GM19240 (cell line): ENCODE results near the gene LEUTX.

Experiments
- DNase-seq: peaks from one replicate; pipeline ENCODE4 v3.0.0; 2011; ENCODE audit warnings: low spot score; ENCODE audit not compliant: insufficient read length

Gene LEUTX

GRCh38 chr19:39823686-39824085 lies 45.0 kb downstream of the LEUTX start:
- DNase-seq = no peak

GRCh38 chr19:39824143-39825092 lies 45.8 kb downstream of the LEUTX start:
- peak; percentile 98 for DNase-seq

- DNase-seq = no peak
Observed at GRCh38 chr19:39825093-39825463, 46.4 kb downstream of the LEUTX start.

- DNase-seq = no peak
Observed at GRCh38 chr19:39825531-39826076, 47.0 kb downstream of the LEUTX start.

GRCh38 chr19:39826311-39826945 lies 47.8 kb downstream of the LEUTX start:
- DNase-seq = no peak

GRCh38 chr19:39827216-39827615 lies 48.6 kb downstream of the LEUTX start:
- DNase-seq = no peak

- DNase-seq = no peak
Observed at GRCh38 chr19:39828015-39828653, 49.5 kb downstream of the LEUTX start.

GRCh38 chr19:39828654-39829032 lies 50.0 kb downstream of the LEUTX start:
- no peak for DNase-seq

- DNase-seq = no peak
Observed at GRCh38 chr19:39829702-39830275, 51.1 kb downstream of the LEUTX start.

- DNase-seq = no peak
Observed at GRCh38 chr19:39830406-39830805, 51.8 kb downstream of the LEUTX start.

- no peak for DNase-seq
Observed at GRCh38 chr19:39830847-39831246, 52.2 kb downstream of the LEUTX start.

- no peak for DNase-seq
Observed at GRCh38 chr19:39831679-39832078, 53.0 kb downstream of the LEUTX start.

- no peak for DNase-seq
Observed at GRCh38 chr19:39832341-39833083, 53.9 kb downstream of the LEUTX start.

- DNase-seq = no peak
Observed at GRCh38 chr19:39833160-39833463, 54.5 kb downstream of the LEUTX start.

GRCh38 chr19:39833464-39834286 lies 55.0 kb downstream of the LEUTX start, which contains the start of gene DYRK1B:
TSS of gene DYRK1B (minus strand) at chr19:39834162. CDS start at chr19:39831867, 2,295 bp downstream.
- peak; percentile 99 for DNase-seq

GRCh38 chr19:39834287-39834841 lies 55.7 kb downstream of the LEUTX start:
- DNase-seq = no peak
